Brain microvascular endothelial cell (primary cell): ENCODE data around the gene GFRA1.

Experiments used
- DNase-seq: peaks from one replicate; pipeline ENCODE4 v3.0.0-alpha.2; 2020
- H3K27ac ChIP-seq: fragments of 250-450 bp; sonication (Bioruptor Pico); 2 replicates; pipeline ENCODE4 v1.5.1; 2020; ENCODE audit warnings: mild to moderate bottlenecking, moderate library complexity
- H3K27me3 ChIP-seq: fragments of 250-450 bp; sonication (Bioruptor Pico); replicated peaks from 2 replicates; pipeline ENCODE4 v1.5.1; 2020; ENCODE audit warnings: mild to moderate bottlenecking
- H3K36me3 ChIP-seq: fragments of 250-450 bp; sonication (Bioruptor Pico); replicated peaks from 2 replicates; pipeline ENCODE4 v1.5.1; 2020; ENCODE audit warnings: mild to moderate bottlenecking
- H3K4me3 ChIP-seq: 2 replicates; pipeline ENCODE4 v1.5.1; 2011; ENCODE audit warnings: low read depth, mild to moderate bottlenecking, control low read depth, low read length, moderate library complexity
- CTCF ChIP-seq: IDR thresholded peaks from 2 replicates; pipeline ENCODE4 v1.5.1; 2011; ENCODE audit warnings: low read depth, mild to moderate bottlenecking, moderate library complexity, low read length, control low read depth, inconsistent platforms; ENCODE audit errors: missing control alignments
- in situ Hi-C: cut with HindIII; loops from 2 replicates; pipeline ENCODE4 v1.10.0; 2017; ENCODE audit warnings: low sequenced_read_pairs, low pct_ligation_motif_present

GFRA1 gene

GRCh38 chr10:116157485-116157884 lies 115.5 kb downstream of the GFRA1 start:
- in situ Hi-C loops = no loop called here
- Histone ChIP-seq H3K27me3 (no peaks in the 10 kb centered on the region), H3K27ac (no peak overlapping the region), H3K4me3 (no peak overlapping the region), H3K36me3 (no peaks in the 10 kb centered on the region)
- DNase-seq = no peak
- TF ChIP-seq CTCF = no peak

- Histone ChIP-seq H3K4me3 (no peak overlapping the region), H3K27ac (no peak overlapping the region), H3K36me3 (no peaks in the 10 kb centered on the region), H3K27me3 (no peaks in the 10 kb centered on the region)
- in situ Hi-C loops = no loop called here
- no peak for TF ChIP-seq CTCF
- no peak for DNase-seq
Measured at GRCh38 chr10:116156819-116157218, 116.2 kb downstream of the GFRA1 start.

- TF ChIP-seq CTCF = no peak
- no peak overlapping the region for H3K4me3 ChIP-seq
- no peaks in the 10 kb centered on the region for H3K36me3 ChIP-seq
- no peak for DNase-seq
- H3K27ac ChIP-seq = no peak overlapping the region
- no peaks in the 10 kb centered on the region for H3K27me3 ChIP-seq
- in situ Hi-C loops = no loop called here
Measured at GRCh38 chr10:116155191-116155590, 117.8 kb downstream of the GFRA1 start.

GRCh38 chr10:116154651-116155050 lies 118.4 kb downstream of the GFRA1 start:
- H3K4me3 ChIP-seq = no peak overlapping the region
- H3K27ac ChIP-seq = no peak overlapping the region
- in situ Hi-C loops = no loop called here
- no peaks in the 10 kb centered on the region for H3K36me3 ChIP-seq
- H3K27me3 ChIP-seq = no peaks in the 10 kb centered on the region
- TF ChIP-seq CTCF = no peak
- DNase-seq = no peak

GRCh38 chr10:116151076-116151475 lies 121.9 kb downstream of the GFRA1 start:
- no peak overlapping the region for H3K27ac ChIP-seq
- H3K36me3 ChIP-seq = no peaks in the 10 kb centered on the region
- DNase-seq = no peak
- no peak for TF ChIP-seq CTCF
- H3K4me3 ChIP-seq = no peak overlapping the region
- in situ Hi-C loops = no loop called here
- H3K27me3 ChIP-seq = no peaks in the 10 kb centered on the region

GRCh38 chr10:116150606-116151005 lies 122.4 kb downstream of the GFRA1 start:
- in situ Hi-C loops = no loop called here
- TF ChIP-seq CTCF = no peak
- no peak overlapping the region for H3K27ac ChIP-seq
- no peak overlapping the region for H3K4me3 ChIP-seq
- H3K36me3 ChIP-seq = no peaks in the 10 kb centered on the region
- no peak for DNase-seq
- H3K27me3 ChIP-seq = no peaks in the 10 kb centered on the region
